Fibroblast of villous mesenchyme (primary cell): Measurements from ENCODE around the gene PKP3. TPM values are rescaled to one million over a fixed set of nuclear protein-coding genes. Genes with fewer than 3 reads are reported as not detected.

Source experiments
- DNase-seq: peaks from one replicate; pipeline ENCODE4 v3.0.0-alpha.2; 2010; ENCODE audit warnings: low read depth
- H3K4me3 ChIP-seq: 2 replicates; pipeline ENCODE4 v1.5.1; 2011; ENCODE audit warnings: low read depth, mild to moderate bottlenecking, low read length
- CTCF ChIP-seq: IDR thresholded peaks from 2 replicates; pipeline ENCODE4 v1.5.1; 2012; ENCODE audit warnings: low read depth, mild to moderate bottlenecking, low read length; ENCODE audit not compliant: insufficient read depth
- small RNA-seq: library from RNA; depleted of rRNA; stranded (forward); fragments of <200 nt; gene quantifications from one replicate; pipeline ENCODE3, GENCODE V24; 2012
- total RNA-seq: library from RNA; depleted of rRNA; stranded (reverse); fragments of >200 nt; gene quantifications from 2 replicates; pipeline ENCODE4 v1.2.3, GENCODE V29; 2012

The PKP3 gene
- total RNA-seq, 1 donor, result 2.2 TPM

- no peak for DNase-seq
Observed at GRCh38 chr11:452203-452744, 58.3 kb downstream of the PKP3 start.

GRCh38 chr11:452916-453527 lies 59.0 kb downstream of the PKP3 start:
- no peak for DNase-seq
- H3K4me3 ChIP-seq, result no peak overlapping the region
- no peak for TF ChIP-seq CTCF

More at GRCh38 chr11:452203-452744, 58.3 kb downstream of the PKP3 start:
- no peak overlapping the region for H3K4me3 ChIP-seq
- TF ChIP-seq CTCF, result no peak

DNA sequence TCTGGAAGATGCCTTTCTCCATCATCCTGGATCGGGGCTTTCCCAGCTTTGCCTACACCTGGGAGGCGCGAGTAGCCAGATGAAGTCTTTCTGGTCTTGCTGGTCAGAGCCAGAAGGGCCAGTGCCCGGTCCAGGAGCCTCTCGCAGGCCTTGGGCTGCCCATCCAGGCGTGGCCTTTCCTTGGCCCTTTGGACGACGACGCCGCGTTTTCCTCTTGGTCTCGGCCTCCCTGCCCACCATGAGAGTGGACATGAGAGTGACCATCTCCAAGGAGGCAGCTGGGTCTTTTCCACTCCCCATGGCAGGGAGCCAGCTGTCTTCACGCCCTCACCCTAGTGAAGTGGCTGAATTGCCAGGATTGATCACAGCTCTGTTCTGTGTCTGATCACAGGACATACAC lies 59.6 kb downstream of the PKP3 start:
- TF ChIP-seq CTCF, result no peak
- no peak for DNase-seq
- no peak overlapping the region for H3K4me3 ChIP-seq

- TF ChIP-seq CTCF, result no peak
- no peak overlapping the region for H3K4me3 ChIP-seq
- DNase-seq, result no peak
Observed at GRCh38 chr11:454043-454442, 60.0 kb downstream of the PKP3 start.

Small RNA genes within 50 kb of the gene (small RNA-seq; reads per million reads assigned to genes)
- gene RN7SL838P, result not detected

Other genes starting within 250 kb of the PKP3 start
- gene SCGB1C1, start 201.1 kb upstream of the PKP3 start, total RNA-seq, result not detected in 2 replicates
- 22.0 and 23.8 TPM in 2 replicates for gene BET1L, start 186.8 kb upstream of the PKP3 start, total RNA-seq
- gene RIC8A, start 186.5 kb upstream of the PKP3 start, total RNA-seq, result 154 and 167 TPM in 2 replicates
- gene SIRT3, start 157.9 kb upstream of the PKP3 start, total RNA-seq, result 10.3 and 10.4 TPM in 2 replicates
- gene PSMD13, start 157.2 kb upstream of the PKP3 start, total RNA-seq, result 130 and 140 TPM in 2 replicates
- gene NLRP6, start 115.8 kb upstream of the PKP3 start, total RNA-seq, result not detected in 2 replicates
- gene PGGHG, start 105.1 kb upstream of the PKP3 start, total RNA-seq, result 7.8 and 10.6 TPM in 2 replicates
- not detected in 2 replicates for gene IFITM5, start 94.7 kb upstream of the PKP3 start, total RNA-seq
- gene IFITM2, start 86.4 kb upstream of the PKP3 start, total RNA-seq, result 38.4 and 107 TPM in 2 replicates
- 76.4 and 117 TPM in 2 replicates for gene IFITM1, start 80.2 kb upstream of the PKP3 start, total RNA-seq
- 83.3 and 94.1 TPM in 2 replicates for gene IFITM3, start 73.3 kb upstream of the PKP3 start, total RNA-seq
- 0.43 and 1.3 TPM in 2 replicates for gene B4GALNT4, start 24.7 kb upstream of the PKP3 start, total RNA-seq
- gene SIGIRR, start 20.8 kb downstream of the PKP3 start, total RNA-seq, result 10.8 and 14.5 TPM in 2 replicates
- gene ANO9, start 47.8 kb downstream of the PKP3 start, total RNA-seq, result not detected in 2 replicates
- gene PTDSS2, start 56.1 kb downstream of the PKP3 start, total RNA-seq, result 31.5 and 34.8 TPM in 2 replicates
- gene RNH1, start 113.0 kb downstream of the PKP3 start, total RNA-seq, result 259 and 276 TPM in 2 replicates
- gene HRAS, start 141.4 kb downstream of the PKP3 start, total RNA-seq, result 36.7 and 47.0 TPM in 2 replicates
- 0.43 and 0.64 TPM in 2 replicates for gene LRRC56, start 143.3 kb downstream of the PKP3 start, total RNA-seq
- gene LMNTD2, start 166.5 kb downstream of the PKP3 start, total RNA-seq, result 1.6 and 2.2 TPM in 2 replicates
- gene RASSF7, start 166.8 kb downstream of the PKP3 start, total RNA-seq, result 14.2 and 15.5 TPM in 2 replicates
- gene PHRF1, start 182.3 kb downstream of the PKP3 start, total RNA-seq, result 29.4 and 38.7 TPM in 2 replicates
- 7.7 and 8.2 TPM in 2 replicates for gene IRF7, start 221.7 kb downstream of the PKP3 start, total RNA-seq
- gene CDHR5, start 230.7 kb downstream of the PKP3 start, total RNA-seq, result not detected in 2 replicates
- not detected in 2 replicates for gene SCT, start 233.0 kb downstream of the PKP3 start, total RNA-seq
- gene DRD4, start 243.1 kb downstream of the PKP3 start, total RNA-seq, result not detected in 2 replicates